HG03457 (cell line): ENCODE measurements around the gene OVCA2.

Experiments
- ATAC-seq: cut with Tn5 transposase; IDR thresholded peaks from one replicate; pipeline ENCODE4 v1.9.1; 2021; ENCODE audit warnings: moderate number of reproducible peaks; ENCODE audit not compliant: unreplicated experiment

Gene OVCA2

DNA sequence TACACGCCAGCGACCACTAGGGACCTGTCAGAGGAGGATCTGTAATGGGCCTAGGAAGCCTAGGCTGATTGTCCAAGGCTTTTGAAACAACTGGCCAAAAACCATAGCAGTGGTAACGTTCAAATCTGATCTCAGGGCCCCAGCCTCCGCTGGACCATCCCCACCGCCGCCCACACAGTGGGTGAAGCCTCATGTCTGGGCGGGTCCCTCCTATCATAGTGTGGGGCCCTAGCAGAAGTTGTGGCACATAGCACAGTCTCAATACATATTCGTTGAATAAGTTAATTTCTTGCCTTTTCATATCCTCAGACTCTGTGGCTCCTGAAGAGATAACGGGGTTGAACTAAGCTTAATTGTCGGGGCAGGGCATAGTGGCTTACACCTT, 11.1 kb upstream of the OVCA2 start:
- no peak for ATAC-seq

DNA sequence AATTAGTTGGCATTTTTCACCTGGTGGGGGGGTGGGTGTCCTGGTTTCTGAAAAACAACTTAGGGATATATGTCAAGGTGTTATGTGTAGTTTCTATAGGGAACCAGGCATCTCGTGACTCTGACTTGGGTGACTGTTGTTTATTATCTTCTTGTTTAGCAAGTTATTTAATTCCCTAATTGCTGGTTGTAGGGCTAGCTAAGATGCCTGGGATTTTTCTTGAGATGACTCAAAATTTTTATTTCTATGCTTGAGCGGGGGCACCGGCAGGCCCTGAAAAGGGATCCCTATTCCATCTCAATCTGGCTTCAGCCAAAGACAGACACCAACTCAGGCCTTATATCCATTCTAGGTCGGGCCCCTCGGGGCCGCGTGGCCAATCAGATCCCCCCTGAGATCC, 8.7 kb upstream of the OVCA2 start:
- ATAC-seq, result no peak

DNA sequence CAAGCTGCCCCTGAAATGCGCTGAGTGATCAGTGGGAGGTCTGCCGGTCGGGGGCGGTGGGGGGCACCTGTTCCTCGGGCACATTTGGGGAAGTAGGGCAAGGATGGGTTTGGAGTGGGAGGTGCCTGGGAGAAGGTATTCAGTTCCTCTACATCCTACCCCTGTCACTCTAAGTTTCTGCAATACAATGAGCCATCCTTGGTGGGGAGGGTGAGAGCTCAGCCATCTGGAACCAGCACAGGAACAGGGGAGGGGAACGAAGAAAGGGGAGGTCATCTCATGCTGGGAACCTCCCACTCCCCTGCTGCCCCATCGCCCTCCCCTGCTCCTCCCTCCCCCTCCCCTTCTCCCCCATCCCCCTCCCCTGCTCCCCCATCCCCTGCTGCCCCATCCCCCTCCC, 7.7 kb upstream of the OVCA2 start:
- no peak for ATAC-seq

DNA sequence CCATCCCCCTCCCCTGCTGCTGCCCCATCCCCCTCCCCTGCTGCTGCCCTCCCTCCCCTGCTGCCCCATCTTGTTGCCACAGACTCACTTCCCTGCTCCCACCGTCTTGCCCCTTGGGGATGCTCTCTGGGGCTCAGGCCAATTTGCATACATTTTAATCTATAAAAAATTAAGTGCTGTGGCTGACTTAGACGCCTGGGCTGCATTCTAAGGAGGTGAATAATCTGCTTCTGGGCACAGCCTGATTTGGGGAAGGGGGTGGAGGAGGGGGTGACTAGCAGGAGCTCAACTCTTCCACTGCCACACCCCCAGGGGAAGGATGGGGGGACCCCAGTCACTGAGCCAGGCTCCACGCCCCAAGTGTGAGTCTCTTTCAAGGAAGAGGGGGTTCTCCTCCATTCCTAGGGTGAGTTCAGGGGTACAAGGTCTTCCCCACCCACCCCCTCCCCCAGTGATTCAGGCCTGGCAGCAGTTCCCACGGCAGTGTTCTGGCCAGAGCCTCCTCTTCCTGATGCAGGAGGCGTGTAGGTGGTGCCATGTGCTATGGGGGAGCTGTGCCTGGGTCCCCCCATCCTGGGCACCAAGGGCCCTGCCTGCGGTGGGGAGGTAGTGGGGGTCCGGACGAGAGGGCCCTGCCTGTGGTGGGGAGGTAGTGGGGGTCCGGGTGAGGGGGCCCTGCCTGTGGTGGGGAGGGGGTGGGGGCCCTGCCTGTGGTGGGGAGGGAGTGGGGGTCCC, 6.8 kb upstream of the OVCA2 start:
- ATAC-seq, result no peak

DNA sequence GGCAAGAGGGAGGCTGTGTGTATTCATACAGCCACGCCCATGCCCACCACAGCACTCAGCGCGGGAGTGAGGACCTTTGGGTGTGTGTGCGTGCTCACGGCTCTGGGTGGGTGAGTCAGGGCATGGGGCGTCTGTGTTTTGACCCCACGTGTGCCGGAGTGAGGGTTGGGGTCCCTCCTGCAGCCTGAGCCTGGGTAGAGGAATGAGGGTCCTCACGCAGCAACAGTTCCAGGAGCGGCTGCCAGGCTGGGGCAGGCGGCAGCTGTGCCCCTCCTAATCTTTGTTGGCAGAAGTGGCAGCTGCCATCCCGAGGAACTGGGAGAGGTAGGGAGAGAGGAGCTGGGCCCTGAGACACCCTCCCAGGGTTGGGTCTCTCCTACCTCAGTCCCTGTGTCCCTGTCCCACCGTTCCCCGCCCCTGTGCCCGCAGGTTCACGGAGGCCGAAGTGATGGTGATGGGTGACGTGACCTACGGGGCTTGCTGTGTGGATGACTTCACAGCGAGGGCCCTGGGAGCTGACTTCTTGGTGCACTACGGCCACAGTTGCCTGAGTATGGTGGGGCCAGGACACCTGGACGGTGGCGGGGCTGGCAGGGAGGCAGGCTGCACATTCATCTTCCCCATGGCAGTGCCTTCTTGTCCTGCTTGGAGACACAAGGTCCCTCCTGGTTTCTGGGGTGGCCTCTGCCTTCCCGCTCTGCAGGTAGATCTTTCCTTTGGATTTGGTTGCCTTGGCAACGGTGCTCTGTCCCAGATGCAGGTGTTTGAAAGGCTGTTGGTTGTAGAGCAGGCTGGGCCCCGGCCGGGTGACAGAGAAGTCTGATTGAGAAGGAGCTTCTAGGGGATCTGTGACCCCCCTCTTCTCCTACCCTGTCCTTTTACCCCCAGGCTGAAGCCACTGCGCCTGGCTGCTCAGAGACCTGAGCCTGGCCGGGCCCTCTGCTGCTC, 6.0 kb upstream of the OVCA2 start:
- no peak for ATAC-seq

DNA sequence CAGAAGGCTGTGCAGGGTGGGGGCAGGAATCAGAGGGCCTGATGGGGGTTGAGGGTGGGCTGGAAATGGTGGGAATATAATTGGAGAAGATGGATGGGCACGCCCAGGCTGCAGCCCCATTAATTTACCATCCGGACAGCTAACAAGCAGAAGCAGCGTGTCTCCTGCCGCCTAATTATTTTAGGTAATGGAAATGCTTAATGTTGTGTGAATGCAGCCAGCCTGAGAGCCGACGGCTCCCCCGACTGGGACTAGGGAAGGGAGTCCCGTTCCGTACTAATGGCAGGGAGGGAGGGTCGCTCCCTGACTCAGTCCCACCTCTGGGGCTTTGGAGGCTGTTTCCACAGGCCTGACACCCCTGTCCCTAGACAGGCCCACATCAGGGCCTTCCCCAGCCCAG, 4.7 kb upstream of the OVCA2 start:
- no peak for ATAC-seq

DNA sequence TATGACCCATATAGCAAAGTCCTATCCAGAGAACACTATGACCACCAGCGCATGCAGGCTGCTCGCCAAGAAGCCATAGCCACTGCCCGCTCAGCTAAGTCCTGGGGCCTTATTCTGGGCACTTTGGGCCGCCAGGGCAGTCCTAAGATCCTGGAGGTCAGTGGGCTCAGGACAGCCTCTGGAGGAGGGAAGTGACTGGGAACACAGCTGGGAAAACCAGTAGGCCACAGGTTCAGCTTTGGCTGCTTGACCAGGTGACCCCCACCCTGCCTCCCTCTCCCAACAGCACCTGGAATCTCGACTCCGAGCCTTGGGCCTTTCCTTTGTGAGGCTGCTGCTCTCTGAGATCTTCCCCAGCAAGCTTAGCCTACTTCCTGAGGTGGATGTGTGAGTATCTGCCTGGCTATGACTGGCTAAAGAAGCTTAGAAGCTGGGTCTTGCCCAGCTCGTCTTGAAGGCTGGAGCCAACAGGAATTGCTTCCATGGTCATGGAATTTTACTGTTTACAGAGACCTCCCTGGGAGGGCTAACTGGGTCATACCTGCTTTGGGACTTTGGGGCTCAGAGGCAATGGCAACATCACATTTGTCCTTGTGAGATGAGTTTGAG, 1.5 kb upstream of the OVCA2 start:
- no peak for ATAC-seq

DNA sequence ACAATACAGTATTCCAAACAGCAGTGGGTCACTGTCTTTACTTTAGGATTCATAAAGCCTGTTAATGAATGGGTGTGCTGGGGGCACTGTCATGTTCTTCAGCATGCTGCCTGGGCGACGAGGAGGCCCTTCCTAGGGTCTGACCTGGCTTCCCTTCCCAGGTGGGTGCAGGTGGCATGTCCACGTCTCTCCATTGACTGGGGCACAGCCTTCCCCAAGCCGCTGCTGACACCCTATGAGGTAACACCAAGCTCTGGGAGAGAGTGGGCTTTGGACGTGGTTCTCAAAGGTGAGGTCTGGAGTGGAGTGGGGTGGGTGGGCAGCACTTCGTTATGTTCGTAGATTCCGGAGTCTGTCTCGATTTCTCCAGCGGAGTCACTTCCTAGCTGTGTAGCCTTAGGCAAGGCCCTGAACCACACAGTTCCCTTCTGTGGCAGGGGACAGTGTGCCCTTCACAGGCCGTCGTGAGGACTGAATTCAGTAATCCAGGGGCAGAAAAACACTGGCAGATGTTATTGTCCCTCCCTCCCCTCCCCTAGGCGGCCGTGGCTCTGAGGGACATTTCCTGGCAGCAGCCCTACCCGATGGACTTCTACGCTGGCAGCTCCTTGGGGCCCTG, 771 bp upstream of the OVCA2 start:
- no peak for ATAC-seq

DNA sequence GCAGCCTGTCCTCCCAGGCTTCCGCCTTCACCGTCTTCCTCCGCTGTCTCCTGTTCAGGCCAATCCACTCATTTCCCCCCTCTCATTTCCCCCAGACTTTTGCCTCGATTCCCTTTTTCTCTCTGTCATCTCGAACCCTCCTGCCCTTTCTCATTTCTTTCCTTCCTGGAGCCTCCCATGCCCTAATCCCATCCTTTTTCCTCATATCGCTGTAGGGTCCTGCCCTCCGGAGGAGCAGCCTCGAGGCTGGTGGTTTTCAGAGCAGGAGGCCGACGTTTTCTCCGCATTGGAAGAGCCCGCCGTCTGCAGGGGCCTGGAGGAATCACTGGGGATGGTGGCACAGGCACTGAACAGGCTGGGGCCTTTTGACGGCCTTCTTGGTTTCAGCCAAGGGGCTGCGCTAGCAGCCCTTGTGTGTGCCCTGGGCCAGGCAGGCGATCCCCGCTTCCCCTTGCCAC, 597 bp downstream of the OVCA2 start:
- ATAC-seq, result no peak

DNA sequence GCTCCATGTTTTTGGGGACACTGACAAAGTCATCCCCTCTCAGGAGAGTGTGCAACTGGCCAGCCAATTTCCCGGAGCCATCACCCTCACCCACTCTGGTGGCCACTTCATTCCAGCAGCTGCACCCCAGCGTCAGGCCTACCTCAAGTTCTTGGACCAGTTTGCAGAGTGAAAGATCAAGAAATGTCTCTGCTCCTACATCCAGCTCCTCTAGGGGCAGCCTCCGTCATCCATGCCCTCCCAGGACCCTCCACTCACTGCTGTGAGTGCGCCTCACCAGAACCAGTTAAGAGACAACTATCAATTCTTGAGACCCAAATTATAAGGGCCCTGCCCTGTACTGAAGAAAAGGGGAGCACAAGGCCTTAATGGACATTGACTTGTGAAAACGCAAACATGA, 1.1 kb downstream of the OVCA2 start:
- ATAC-seq, result no peak

DNA sequence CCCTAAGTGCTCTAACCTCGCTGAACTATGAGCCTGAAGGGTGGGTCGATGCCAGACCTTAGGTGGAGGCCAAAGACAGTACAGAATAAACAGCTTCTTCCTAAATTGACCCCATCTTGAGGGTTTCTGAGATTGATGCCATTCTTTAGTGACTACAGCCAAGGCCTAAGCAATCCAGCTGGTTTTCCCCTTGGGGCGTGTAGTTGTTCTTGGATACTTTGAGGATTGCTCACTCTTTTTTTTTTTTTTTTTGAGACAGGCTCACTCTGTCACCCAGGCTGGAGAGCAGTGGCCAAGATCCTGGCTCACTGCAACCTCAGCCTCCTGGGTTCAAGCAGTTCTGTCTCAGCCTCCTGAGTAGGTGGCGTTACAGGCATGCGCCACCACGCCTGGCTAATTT, 2.0 kb downstream of the OVCA2 start:
- ATAC-seq, result no peak

DNA sequence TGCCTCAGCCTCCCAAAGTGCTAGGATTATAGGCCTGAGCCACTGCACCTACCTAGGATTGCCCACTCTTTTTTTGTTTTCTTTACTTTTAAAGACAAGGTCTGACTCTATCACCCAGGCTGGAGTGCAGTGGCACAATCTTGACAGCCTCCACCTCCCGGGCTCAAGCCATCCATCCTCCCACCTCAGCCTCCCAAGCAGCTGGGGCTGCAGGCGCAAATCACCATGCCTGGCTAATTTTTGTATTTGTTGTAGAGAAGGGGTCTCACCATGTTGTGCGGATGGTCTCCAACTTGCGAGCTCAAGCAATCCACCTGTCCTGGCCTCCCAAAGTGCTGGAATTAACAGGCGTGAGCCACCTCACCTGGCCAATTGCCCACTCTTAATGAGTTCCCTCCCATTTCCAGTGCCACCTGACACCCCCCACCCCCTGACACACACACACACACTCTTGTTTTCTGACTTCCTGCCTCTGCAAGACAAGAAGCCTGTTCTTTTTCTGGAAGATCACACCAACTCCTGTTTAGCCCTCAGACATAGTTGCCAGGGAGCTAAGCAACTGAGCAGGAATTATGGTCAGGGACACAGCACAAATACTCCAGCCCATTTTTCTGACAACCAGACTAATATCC, 2.6 kb downstream of the OVCA2 start:
- ATAC-seq, result no peak

DNA sequence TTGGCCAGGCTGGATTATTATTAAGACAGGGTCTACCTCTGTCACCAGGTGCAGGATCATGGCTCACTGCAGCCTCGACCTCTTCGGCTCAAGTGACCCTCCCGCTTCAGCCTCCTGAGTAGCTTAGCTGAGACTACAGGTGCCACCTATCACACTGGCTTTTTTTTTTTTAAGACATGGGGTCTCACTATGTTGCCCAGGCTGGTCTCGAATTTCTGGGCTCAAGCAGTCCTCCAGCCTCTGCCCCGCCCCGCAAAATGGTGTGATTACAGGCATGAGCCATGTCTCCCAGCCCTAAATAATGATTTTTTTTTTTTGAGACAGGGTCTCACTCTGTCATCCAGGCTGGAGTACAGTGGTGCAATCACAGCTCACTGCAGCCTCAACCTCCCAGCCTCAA, 5.8 kb downstream of the OVCA2 start:
- no peak for ATAC-seq

DNA sequence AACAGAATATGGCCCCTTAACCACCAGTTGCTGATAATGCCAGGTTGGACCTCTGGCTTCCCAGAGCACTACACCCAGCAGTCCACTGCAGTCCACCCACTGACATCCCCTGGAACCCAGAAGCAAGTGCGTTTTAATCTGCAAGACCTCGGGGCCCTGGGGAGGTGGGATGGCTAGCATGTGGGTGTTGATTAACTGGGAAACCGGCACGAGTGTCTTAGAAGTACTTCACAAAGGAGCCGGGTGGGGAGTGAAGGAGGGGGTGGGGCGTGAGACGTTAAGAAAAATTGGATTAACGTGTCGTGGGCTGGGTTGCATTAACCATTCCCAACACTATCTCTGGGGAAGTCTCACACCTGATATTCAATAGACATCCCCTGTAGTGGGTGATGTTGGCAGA, 7.0 kb downstream of the OVCA2 start:
- no peak for ATAC-seq

DNA sequence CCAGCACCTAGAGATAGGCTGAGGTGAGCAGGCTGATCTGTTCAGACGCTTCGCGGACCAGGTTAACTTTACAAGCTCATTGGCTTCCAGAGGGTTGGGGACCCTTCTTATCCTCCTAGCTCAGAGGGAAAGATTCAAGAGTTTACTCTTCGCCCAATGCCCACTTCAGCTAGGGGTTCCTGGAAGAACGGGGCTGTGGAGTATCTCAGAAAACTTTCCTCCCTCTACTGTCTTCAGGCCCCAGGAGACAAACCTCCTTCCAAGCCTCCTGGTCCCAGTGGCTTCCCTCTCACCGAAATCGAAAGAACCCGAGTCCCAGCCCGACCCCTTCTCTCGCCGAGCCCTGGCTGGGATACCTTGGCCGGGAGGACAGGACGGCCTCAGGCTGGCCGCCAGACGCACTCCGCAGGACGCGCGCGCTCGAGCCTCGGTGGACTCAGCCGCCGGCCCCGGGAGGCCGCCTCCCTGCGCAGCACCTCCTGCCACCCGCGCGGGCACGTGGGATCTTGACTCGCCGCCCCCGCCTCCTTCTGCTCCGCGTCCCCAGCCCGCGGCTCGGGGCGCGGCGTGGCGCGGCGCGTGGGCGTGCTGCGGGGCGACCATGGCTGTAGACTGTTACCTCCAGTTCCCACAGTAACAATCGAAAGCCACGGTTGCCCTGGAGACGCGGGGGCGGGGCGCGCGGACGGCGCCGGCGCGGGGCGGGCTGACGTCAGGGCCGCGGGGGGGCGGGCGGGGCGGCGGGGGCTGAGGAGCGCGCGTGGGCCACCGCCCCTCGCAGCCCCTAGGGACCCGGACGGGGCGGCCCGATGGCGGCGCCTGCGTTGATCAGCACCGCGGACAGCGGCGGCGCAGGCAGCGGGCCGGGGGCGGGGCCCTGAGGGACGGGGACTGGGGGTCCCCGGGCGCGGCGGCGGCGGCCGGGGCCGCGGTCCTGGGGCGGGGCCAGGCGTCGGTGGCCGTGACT, 7.8 kb downstream of the OVCA2 start:
- no peak for ATAC-seq

DNA sequence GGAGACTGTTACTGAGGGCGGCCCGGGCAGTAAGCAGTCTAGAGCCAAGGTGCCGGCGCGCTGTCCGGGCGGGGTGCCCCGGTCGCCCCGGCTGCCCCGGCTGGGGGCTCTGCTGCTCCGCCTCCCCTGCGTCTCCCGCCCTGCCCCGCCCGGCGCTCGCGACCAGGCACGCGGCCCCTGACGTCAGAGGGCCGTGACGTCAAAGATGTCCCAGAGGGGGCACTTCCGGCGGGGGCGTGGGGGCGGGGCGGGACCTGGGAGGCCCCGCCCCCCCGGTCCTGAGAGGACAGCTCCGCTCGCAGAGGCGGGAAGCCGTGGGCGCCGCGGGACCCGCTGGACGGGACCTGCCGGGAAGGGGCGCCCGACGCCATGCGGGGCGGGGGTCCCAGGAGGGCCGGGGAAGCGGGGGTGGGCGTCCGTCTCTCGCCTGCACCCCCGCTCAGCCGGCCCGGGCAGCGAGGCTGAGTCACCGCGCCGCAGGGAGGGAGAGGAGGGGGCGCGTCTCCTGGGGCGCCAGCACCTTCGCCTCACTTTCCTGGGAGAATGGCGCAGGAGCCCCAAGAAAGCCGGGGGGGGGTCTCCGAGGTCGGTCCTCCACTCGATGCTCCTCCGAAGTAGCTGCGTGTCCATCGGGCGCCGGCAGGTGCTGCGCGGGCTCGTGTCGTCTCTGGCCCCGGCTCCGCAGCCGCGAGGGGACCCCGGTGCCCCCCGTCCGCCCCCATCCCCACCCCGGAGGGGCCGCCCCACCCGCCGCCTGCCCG, 8.7 kb downstream of the OVCA2 start:
- ATAC-seq, result no peak

DNA sequence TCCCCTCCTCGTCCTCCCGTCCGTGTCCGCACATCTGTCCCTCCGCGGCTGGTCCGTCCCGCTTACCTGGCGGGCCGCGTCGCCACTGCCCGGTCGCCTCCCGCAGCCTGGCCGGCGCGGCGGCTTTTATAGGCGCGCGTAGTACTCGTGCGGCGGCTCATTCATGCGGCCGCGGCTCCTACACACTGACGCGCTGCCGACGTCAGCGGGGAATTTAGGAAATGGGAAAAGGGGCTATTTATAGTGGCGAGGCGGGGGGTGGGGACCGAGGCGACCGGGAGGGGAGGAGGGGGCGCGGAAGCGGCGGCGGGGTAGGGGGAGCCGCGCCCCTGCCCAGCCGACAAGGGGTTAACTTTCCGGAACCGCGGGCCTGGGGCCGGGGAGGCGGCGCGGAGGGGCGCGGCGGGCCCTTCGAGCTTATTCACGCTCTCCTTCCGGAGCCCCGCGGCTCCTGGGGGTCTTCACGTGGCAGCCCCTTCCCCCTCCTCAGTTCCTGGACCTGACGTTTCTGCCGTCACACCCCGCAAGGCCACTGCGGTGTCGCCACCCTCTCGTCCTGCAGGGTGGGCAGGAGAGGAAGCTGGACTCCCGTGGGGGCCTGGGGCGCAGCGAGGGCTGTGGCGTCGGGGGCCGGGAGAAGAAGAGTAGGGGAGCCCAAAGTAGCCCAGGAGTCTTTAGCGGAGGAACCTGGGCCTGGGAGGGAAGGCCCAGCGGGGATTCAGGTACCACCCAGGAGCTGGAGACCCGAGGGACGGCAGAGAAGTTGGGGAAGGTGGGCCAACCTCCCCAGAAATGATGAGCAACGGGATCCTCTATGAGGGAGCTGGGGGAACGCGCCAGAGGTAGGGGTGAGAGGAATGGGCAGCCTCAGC, 9.5 kb downstream of the OVCA2 start:
- ATAC-seq, result no peak

DNA sequence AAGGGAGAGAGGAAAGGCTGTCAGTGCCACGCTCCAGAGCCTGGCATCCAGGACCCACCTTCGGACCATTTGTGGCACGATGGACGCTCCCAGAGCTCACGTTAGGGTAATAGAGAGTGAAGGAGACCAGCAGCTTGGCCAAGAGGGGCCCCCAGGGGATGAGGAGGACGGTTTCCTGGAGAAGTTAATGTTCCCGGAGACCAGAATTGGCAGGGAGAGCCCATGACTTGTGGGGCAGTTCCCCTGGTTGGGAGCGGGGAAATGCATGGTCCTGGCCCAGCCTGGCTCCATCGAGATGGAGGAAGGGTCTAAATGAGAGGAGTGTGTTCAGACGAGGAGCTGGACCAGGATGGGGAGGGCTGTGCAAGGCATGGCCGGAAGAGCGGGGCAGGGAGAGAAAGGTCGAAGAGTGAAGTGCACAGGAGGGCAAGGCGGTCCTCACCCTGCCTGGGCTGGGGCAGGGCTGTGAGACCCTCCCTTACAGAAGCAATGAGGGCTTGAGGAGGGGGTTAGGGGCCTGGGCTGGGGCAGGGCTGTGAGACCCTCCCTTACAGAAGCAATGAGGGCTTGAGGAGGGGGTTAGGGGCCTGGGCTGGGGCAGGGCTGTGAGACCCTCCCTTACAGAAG, 10.2 kb downstream of the OVCA2 start:
- ATAC-seq, result no peak
